Head of caudate nucleus (tissue), 42 donors: ENCODE results near the gene KCNMA1.
A peak's percentile ranks its signal among the peaks of the same experiment; 100 is the strongest.

ENCODE experiments used
- DNase-seq, 42 donors: peaks; one replicate each; pipeline versions ENCODE4 v3.0.0 to v3.0.0-alpha.2; 2020 to 2021; ENCODE audit warnings: mixed read lengths in 7 of 42
- intact Hi-C: fragments of 100-400 bp; cut with DNase I; formaldehyde crosslinking; loops from one replicate; pipeline ENCODE4 v1.15.0; 2022

Gene KCNMA1

GRCh38 chr10:76880931-76881330 lies 756.7 kb downstream of the KCNMA1 start:
- intact Hi-C loops, result no loop called here
- no peak for DNase-seq

GRCh38 chr10:76879116-76879913 lies 758.3 kb downstream of the KCNMA1 start:
- intact Hi-C loops, result no loop called here

GRCh38 chr10:76878514-76878913 lies 759.1 kb downstream of the KCNMA1 start:
- intact Hi-C loops, result no loop called here
- no peak for DNase-seq

More at GRCh38 chr10:76879116-76879913, 758.3 kb downstream of the KCNMA1 start:
- DNase-seq, result peak in 35 of 42 donors; percentile 12 to 75 (median 43)

- intact Hi-C loops, result no loop called here
Observed at GRCh38 chr10:76874896-76875295, 762.7 kb downstream of the KCNMA1 start.

GRCh38 chr10:76874176-76874575 lies 763.4 kb downstream of the KCNMA1 start:
- intact Hi-C loops, result no loop called here
- no peak for DNase-seq

More at GRCh38 chr10:76874896-76875295, 762.7 kb downstream of the KCNMA1 start:
- DNase-seq, result no peak

- no peak for DNase-seq
- intact Hi-C loops, result no loop called here
Observed at GRCh38 chr10:76871697-76872295, 765.8 kb downstream of the KCNMA1 start.

- no peak for DNase-seq
- intact Hi-C loops, result no loop called here
Observed at GRCh38 chr10:76869931-76870330, 767.7 kb downstream of the KCNMA1 start.

- intact Hi-C loops, result no loop called here
- no peak for DNase-seq
Observed at GRCh38 chr10:76868098-76868977, 769.3 kb downstream of the KCNMA1 start.

- intact Hi-C loops, result no loop called here
- DNase-seq, result no peak
Observed at GRCh38 chr10:76866841-76867586, 770.6 kb downstream of the KCNMA1 start.

GRCh38 chr10:76864922-76865321 lies 772.7 kb downstream of the KCNMA1 start:
- intact Hi-C loops, result no loop called here

GRCh38 chr10:76858721-76859120 lies 778.9 kb downstream of the KCNMA1 start:
- no peak for DNase-seq
- intact Hi-C loops, result no loop called here

More at GRCh38 chr10:76864922-76865321, 772.7 kb downstream of the KCNMA1 start:
- DNase-seq, result no peak

- no peak for DNase-seq
- intact Hi-C loops, result no loop called here
Observed at GRCh38 chr10:76840802-76841201, 796.8 kb downstream of the KCNMA1 start.

GRCh38 chr10:76839276-76839675 lies 798.3 kb downstream of the KCNMA1 start:
- intact Hi-C loops, result no loop called here

GRCh38 chr10:76830218-76830617 lies 807.4 kb downstream of the KCNMA1 start:
- intact Hi-C loops, result no loop called here
- no peak for DNase-seq

More at GRCh38 chr10:76839276-76839675, 798.3 kb downstream of the KCNMA1 start:
- no peak for DNase-seq

- no peak for DNase-seq
- intact Hi-C loops, result no loop called here
Observed at GRCh38 chr10:76829724-76830123, 807.9 kb downstream of the KCNMA1 start.
